HepG2 (cell line): Measurements from ENCODE around the gene POC1A. TPM values are rescaled to one million over a fixed set of nuclear protein-coding genes. Genes with fewer than 3 reads are reported as not detected.

ENCODE experiments used
- ATAC-seq: fragments of 200-7000 bp; cut with Tn5 transposase; 3 replicates; pipeline ENCODE4 v1.9.1; 2020; ENCODE audit warnings: mild to moderate bottlenecking, moderate library complexity
- BruUV-seq: library from RNA; stranded (reverse); fragments of 400-500 nt; replicated peaks from 2 replicates; lab custom pipeline; 2021; lab: Mats Ljungman, UMichigan
- CTCF ChIA-PET: fragments of 300-600 bp; formaldehyde crosslinking; extraction: SDS; loops from one replicate; lab custom pipeline; 2021; ENCODE audit warnings: low total read pairs, inconsistent platforms, low intra/inter-chr PET ratio; lab: Yijun Ruan, JAX
- POLR2A ChIA-PET: fragments of 350-600 bp; sonication (Branson Sonifier 250); formaldehyde crosslinking; loops from one replicate; lab custom pipeline; 2020; ENCODE audit warnings: antibody characterized with exemption, inconsistent platforms; lab: Yijun Ruan, JAX
- DNase-seq: peaks from one replicate; pipeline ENCODE4 v3.0.0-alpha.2; 2015; ENCODE audit warnings: low spot score
- FAIRE-seq: peaks from 3 replicates; lab custom pipeline; 2011; peaks lifted over from hg19 to GRCh38; lab: Jason Lieb, UNC
- H2AFZ ChIP-seq: one replicate; pipeline ENCODE4 v1.6.1; 2011; ENCODE audit warnings: low read length, inconsistent platforms
- H3K27ac ChIP-seq: fragments of 300-600 bp; 3 replicates; pipeline ENCODE4 v1.8.0; 2011; ENCODE audit warnings: mixed run types, mild to moderate bottlenecking, mixed read lengths, low read length, inconsistent platforms; ENCODE audit not compliant: insufficient read depth; ENCODE audit errors: extremely low read length
- H3K27me3 ChIP-seq, 2 experiments: fragments of 200-600 bp in 1 of 2; 2 replicates in 1 of 2; 3 replicates in 1 of 2; pipeline versions ENCODE4 v1.6.0 to v1.8.0; 2011; ENCODE audit warnings: low read length in 2 of 2, mild to moderate bottlenecking in 2 of 2, moderate library complexity in 2 of 2, inconsistent platforms in 1 of 2; ENCODE audit not compliant: insufficient read depth in 2 of 2, control insufficient read depth in 1 of 2
- H3K36me3 ChIP-seq, 2 experiments: fragments of 200-600 bp in 1 of 2; replicated peaks in 1 of 2; 2 replicates in 1 of 2; 3 replicates in 1 of 2; pipeline versions ENCODE4 v1.5.1 to v1.8.0; 2011; ENCODE audit warnings: low read length in 2 of 2, inconsistent platforms in 1 of 2; ENCODE audit not compliant: insufficient read depth in 2 of 2, control insufficient read depth in 1 of 2
- H3K4me1 ChIP-seq: 2 replicates; pipeline ENCODE4 v1.5.1; 2012; ENCODE audit warnings: low read length, inconsistent platforms; ENCODE audit not compliant: insufficient read depth
- H3K4me2 ChIP-seq: 2 replicates; pipeline ENCODE4 v1.6.0; 2011; ENCODE audit warnings: low read depth, low read length, inconsistent platforms
- H3K4me3 ChIP-seq, 3 experiments: fragments of 200-600 bp in 1 of 3; sonication (generic), shearing (Covaris generic) in 1 of 3; replicated peaks in 1 of 3; 2 replicates each; pipeline ENCODE4 v1.5.1; 2011 to 2016; ENCODE audit warnings: low read length in 3 of 3, inconsistent platforms in 2 of 3, low read depth in 2 of 3, mild to moderate bottlenecking in 2 of 3, control low read depth in 1 of 3, mixed read lengths in 1 of 3; ENCODE audit not compliant: insufficient read depth in 1 of 3
- H3K79me2 ChIP-seq: one replicate; pipeline ENCODE4 v1.6.1; 2011; ENCODE audit warnings: low read length, inconsistent platforms; ENCODE audit not compliant: insufficient read depth
- H3K9ac ChIP-seq: 2 replicates; pipeline ENCODE4 v1.6.0; 2011; ENCODE audit warnings: mild to moderate bottlenecking, low read depth, low read length, inconsistent platforms; ENCODE audit not compliant: insufficient read depth
- H3K9me3 ChIP-seq: 2 replicates; pipeline ENCODE4 v1.5.1; 2012; ENCODE audit warnings: mild to moderate bottlenecking, low read length
- H4K20me1 ChIP-seq: 2 replicates; pipeline ENCODE4 v1.6.0; 2011; ENCODE audit warnings: inconsistent platforms, mild to moderate bottlenecking, low read length, moderate library complexity; ENCODE audit not compliant: insufficient read depth
- HDAC6 ChIP-seq: fragments of 200-600 bp; sonication (generic); IDR thresholded peaks from 2 replicates; pipeline ENCODE4 v1.7.0; 2017; ENCODE audit warnings: mild to moderate bottlenecking, antibody characterized with exemption, low read length, low read depth
- SP2 ChIP-seq: sonication (generic); formaldehyde crosslinking; IDR thresholded peaks from 2 replicates; pipeline ENCODE4 v1.5.1; 2020; ENCODE audit warnings: mild to moderate bottlenecking, missing genetic modification reagents
- ZNF101 ChIP-seq: sonication (generic); formaldehyde crosslinking; IDR thresholded peaks from 2 replicates; pipeline ENCODE4 v1.4.0; 2020; ENCODE audit warnings: mild to moderate bottlenecking, low read depth, missing genetic modification reagents, borderline replicate concordance
- WGBS: methylation state at CpG from one replicate; pipeline ENCODE4 v1.1.6; 2017; ENCODE audit warnings: low lambda C conversion rate; 5-methylcytosine and 5-hydroxymethylcytosine counted together
- in situ Hi-C: cut with HindIII; loops from 2 replicates; pipeline ENCODE4 v1.10.0; 2017; ENCODE audit warnings: low pct_unique_long_range_greater_than_20kb; ENCODE audit not compliant: extremely low pct_ligation_motif_present
- intact Hi-C: fragments of 100-400 bp; cut with micrococcal nuclease; formaldehyde crosslinking; loops from one replicate; pipeline ENCODE4 v1.10.0; 2022; ENCODE audit not compliant: unreplicated experiment
- polyA plus RNA-seq, 8 experiments: library from polyadenylated mRNA; depleted of rRNA in 3 of 8; stranded (reverse) in 7 of 8; unstranded in 1 of 8; fragments of >200 nt; fragmentation: Illumina TruSeq in 4 of 8; extraction: Trizol in 4 of 8; gene quantifications; 2 replicates each; pipeline versions ENCODE4 v1.2.1 to v1.2.3, GENCODE V29; 2011 to 2016; ENCODE audit warnings: low read depth in 4 of 8, missing spikeins in 1 of 8, mixed read lengths in 1 of 8; ENCODE audit not compliant: insufficient read depth in 1 of 8
- total RNA-seq, 5 experiments: library from RNA; depleted of rRNA; stranded (reverse); fragments of >200 nt; fragmentation: Illumina TruSeq; extraction: Trizol; gene quantifications; 2 replicates each; pipeline ENCODE4 v1.2.3, GENCODE V29; 2016; ENCODE audit warnings: low read depth in 1 of 5
- TF ChIP-seq, protein P1 (sequence below): IDR thresholded peaks from 2 replicates; pipeline ENCODE4 v1.6.1; 2012; ENCODE audit warnings: low read length, improper control_type of control experiment
- TF ChIP-seq, protein P2 (sequence below): sonication (generic); formaldehyde crosslinking; IDR thresholded peaks from 2 replicates; pipeline ENCODE4 v1.5.0; 2020; ENCODE audit warnings: mild to moderate bottlenecking, missing genetic modification reagents

The POC1A gene
- total and polyA plus RNA-seq, 2 of the 13 experiments (the other 11 are each of a cell fraction or from before 2014, with no cell fraction given): 14.6 to 20.0 TPM

DNA sequence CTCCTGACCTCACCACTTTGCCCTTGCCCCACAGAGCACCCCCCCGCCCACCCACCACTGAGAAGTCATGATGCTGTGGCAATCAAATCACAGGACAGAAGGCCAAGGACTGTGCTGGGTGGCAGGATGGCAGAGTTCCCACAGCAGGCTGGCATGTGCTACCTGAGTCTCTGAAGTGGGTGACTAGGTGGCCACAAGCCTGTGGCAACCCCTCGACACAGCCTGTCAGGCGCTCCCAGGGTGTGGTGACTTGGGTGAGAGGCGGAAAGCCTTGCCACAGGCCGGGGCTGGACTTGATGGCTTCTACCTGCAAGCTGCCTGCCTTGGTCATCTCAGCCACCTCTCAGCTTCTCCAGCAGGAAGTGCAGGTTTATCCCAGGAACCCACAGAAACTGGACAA lies 82.2 kb downstream of the POC1A start:
- H3K79me2 ChIP-seq: no peaks in the 10 kb centered on the region
- in situ Hi-C loops: no loop called here
- peaks cover 14% of the 10 kb centered on the region for H3K4me1 ChIP-seq
- TF ChIP-seq HDAC6 (no peak), SP2 (CRISPR knock-in tag) (no peak), ZNF101 (CRISPR knock-in tag) (no peak)
- TF ChIP-seq, protein P1, sequence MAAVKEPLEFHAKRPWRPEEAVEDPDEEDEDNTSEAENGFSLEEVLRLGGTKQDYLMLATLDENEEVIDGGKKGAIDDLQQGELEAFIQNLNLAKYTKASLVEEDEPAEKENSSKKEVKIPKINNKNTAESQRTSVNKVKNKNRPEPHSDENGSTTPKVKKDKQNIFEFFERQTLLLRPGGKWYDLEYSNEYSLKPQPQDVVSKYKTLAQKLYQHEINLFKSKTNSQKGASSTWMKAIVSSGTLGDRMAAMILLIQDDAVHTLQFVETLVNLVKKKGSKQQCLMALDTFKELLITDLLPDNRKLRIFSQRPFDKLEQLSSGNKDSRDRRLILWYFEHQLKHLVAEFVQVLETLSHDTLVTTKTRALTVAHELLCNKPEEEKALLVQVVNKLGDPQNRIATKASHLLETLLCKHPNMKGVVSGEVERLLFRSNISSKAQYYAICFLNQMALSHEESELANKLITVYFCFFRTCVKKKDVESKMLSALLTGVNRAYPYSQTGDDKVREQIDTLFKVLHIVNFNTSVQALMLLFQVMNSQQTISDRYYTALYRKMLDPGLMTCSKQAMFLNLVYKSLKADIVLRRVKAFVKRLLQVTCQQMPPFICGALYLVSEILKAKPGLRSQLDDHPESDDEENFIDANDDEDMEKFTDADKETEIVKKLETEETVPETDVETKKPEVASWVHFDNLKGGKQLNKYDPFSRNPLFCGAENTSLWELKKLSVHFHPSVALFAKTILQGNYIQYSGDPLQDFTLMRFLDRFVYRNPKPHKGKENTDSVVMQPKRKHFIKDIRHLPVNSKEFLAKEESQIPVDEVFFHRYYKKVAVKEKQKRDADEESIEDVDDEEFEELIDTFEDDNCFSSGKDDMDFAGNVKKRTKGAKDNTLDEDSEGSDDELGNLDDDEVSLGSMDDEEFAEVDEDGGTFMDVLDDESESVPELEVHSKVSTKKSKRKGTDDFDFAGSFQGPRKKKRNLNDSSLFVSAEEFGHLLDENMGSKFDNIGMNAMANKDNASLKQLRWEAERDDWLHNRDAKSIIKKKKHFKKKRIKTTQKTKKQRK: no peak
- TF ChIP-seq, protein P2, sequence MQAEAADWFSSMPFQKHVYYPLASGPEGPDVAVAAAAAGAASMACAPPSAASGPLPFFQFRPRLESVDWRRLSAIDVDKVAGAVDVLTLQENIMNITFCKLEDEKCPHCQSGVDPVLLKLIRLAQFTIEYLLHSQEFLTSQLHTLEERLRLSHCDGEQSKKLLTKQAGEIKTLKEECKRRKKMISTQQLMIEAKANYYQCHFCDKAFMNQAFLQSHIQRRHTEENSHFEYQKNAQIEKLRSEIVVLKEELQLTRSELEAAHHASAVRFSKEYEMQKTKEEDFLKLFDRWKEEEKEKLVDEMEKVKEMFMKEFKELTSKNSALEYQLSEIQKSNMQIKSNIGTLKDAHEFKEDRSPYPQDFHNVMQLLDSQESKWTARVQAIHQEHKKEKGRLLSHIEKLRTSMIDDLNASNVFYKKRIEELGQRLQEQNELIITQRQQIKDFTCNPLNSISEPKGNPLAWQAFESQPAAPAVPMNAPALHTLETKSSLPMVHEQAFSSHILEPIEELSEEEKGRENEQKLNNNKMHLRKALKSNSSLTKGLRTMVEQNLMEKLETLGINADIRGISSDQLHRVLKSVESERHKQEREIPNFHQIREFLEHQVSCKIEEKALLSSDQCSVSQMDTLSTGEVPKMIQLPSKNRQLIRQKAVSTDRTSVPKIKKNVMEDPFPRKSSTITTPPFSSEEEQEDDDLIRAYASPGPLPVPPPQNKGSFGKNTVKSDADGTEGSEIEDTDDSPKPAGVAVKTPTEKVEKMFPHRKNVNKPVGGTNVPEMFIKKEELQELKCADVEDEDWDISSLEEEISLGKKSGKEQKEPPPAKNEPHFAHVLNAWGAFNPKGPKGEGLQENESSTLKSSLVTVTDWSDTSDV (CRISPR knock-in tag): no peak
- TF ChIP-seq, all 625 proteins: peak for 0
- H3K4me3 ChIP-seq: no peak overlapping the region
- intact Hi-C loops: no loop called here
- no peaks in the 10 kb centered on the region for H4K20me1 ChIP-seq
- DNase-seq (no peak), FAIRE-seq (no peak), ATAC-seq (no peak)
- no peaks in the 10 kb centered on the region for H3K27me3 ChIP-seq
- ChIA-PET POLR2A (no interaction called here), CTCF (no interaction called here)
- no peak overlapping the region for H3K27ac ChIP-seq
- H3K4me2 ChIP-seq: no peak overlapping the region
- BruUV-seq: no TSS peak
- no peak overlapping the region for H3K9ac ChIP-seq
- H3K36me3 ChIP-seq: peaks cover 1 to 20% of the 10 kb centered on the region in 2 experiments; a peak in 4 of 5 replicates
- no CpG with 5 or more reads among the region's 5 CpGs for WGBS
- H3K9me3 ChIP-seq: no peaks in the 10 kb centered on the region
- no peak overlapping the region for H2AFZ ChIP-seq
